Forelimb muscle (tissue), 1 donor: ENCODE measurements around the gene SREK1IP1. TPM values are rescaled to one million over a fixed set of nuclear protein-coding genes. Genes with fewer than 3 reads are reported as not detected.
"Not testable (repeated sequence)": the region's sequence is repeated elsewhere in the genome, so short reads cannot be mapped to it uniquely, and the experiment has no call there.

Experiments used
- DNase-seq: peaks from one replicate; pipeline ENCODE4 v3.0.0-alpha.2; 2013; ENCODE audit warnings: low read depth
- polyA plus RNA-seq: library from polyadenylated mRNA; unstranded; fragments of 120-200 nt; gene quantifications from one replicate; pipeline ENCODE4 v1.2.1, GENCODE V29; 2013; ENCODE audit not compliant: insufficient read length

Gene SREK1IP1
- polyA plus RNA-seq, 1 donor, result 11.8 TPM

DNA sequence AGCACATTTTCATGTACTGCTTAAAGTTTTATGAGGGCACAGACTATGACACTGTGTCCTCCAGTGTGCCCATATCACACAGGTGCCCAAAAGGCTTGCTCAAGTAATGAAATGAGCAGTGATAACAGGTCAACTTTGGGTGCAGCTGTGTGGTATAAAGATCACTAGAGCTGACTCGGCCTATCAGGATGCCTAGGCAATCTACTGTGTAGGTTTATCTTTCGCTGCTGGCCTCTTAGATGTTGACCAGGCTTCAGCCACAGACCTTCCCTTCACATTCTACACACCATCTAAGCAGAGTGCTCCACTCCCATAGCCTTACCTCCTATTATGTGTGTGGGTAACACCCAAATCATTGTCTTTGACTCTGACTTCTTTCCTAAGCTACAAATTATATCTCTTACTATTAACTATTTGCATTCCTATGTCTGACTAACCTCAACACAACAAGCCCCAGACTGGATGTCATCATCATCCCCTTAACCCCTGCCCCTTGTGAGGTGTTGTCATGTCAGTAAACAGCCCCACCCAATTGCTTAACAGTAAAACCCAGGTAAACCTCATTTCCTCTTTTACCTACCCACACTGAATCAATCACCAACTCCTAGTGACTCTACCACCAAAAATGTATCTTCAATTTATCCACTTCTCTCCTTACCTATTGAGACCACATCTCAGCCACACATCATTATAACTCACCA lies 2.5 kb downstream of the SREK1IP1 start:
- no peak for DNase-seq

- DNase-seq, result no peak
These were observed 4.5 kb downstream of the SREK1IP1 start for GRCh38 chr5:64763948-64764503.

DNA sequence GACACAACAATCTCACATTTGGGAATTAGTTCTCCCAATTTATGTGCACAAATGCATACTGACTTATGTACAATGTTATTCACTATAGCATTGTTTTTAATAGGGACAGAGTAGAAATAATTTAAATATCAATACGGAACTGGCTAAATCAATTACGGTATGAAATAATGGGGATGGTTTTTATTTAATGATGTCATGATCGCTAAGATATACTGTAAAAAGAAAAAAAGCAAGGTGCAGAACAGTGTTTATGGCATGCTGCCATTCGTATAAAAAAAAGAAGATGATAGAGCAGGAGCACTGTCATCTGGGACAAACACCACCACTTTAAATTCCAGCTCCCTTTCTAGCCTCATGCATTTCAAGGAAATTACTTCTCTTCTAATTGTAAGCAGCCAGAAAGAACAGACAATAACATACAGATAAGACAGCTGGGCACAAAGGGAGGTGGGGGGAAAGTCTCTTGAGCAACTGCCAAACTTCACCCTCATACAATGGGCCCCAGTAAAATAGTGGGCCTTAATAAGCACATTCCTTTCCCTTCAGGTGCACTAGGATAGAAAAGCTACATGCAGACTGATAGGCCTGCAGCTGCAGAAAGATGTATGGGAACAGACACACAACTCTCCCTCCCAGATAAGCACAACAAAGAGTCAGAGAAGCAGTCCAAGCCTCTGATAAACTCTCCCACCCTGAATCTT lies 8.4 kb downstream of the SREK1IP1 start:
- no peak for DNase-seq

GRCh38 chr5:64758901-64759300 lies 9.6 kb downstream of the SREK1IP1 start:
- no peak for DNase-seq

GRCh38 chr5:64754066-64754465 lies 14.4 kb downstream of the SREK1IP1 start:
- DNase-seq, result no peak

DNA sequence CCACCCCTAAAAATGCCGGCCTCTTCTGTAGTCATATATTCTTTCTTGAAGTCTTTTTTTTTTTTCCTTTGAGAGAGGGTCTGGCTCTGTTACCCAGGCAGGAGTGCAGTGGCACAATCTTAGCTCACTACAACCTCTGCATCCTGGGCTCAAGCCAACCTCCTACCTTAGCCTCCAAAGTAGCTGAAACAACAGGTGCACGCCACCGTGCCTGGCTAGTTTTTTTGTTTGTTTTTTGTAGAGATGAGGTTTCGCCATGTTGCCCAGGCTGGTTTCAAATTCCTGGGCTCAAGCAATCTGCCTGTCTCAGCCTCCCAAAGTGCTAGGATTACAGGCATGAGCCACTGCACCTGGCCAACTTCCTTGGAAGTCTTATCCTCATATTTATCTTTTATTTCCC lies 19.1 kb downstream of the SREK1IP1 start:
- no peak for DNase-seq

- DNase-seq, result no peak
These were observed 22.0 kb downstream of the SREK1IP1 start for GRCh38 chr5:64746446-64746845.

- no peak for DNase-seq
These were observed 23.6 kb downstream of the SREK1IP1 start for GRCh38 chr5:64744914-64745313.

GRCh38 chr5:64742821-64743220 lies 25.7 kb downstream of the SREK1IP1 start:
- no peak for DNase-seq

GRCh38 chr5:64742411-64742810 lies 26.1 kb downstream of the SREK1IP1 start:
- no peak for DNase-seq

- DNase-seq, result no peak
These were observed 41.3 kb downstream of the SREK1IP1 start for GRCh38 chr5:64727150-64727549.

GRCh38 chr5:64722588-64722987 lies 45.9 kb downstream of the SREK1IP1 start:
- no peak for DNase-seq

GRCh38 chr5:64714495-64714894 lies 54.0 kb downstream of the SREK1IP1 start:
- DNase-seq, result not testable (repeated sequence)

GRCh38 chr5:64707191-64707590 lies 61.3 kb downstream of the SREK1IP1 start:
- no peak for DNase-seq

DNA sequence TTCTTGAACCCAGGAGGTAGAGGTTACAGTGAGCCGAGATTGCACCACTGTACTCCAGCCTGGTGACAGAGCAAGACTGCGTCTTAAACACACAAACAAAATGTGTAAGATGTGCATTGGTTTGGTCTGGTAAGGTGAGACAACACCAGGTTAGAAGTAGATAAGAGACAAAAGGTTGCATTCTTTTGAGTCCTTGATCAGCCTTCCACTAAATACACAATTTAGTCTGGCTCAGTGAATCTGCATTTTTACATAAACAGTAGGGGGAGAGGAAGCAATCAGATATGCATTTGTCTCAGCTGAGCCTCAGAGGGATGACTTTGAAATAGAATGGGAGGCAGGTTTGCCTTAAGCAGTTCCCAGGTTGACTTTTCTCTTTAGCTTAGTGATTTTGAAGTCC lies 62.4 kb downstream of the SREK1IP1 start:
- DNase-seq, result not testable (repeated sequence)

- DNase-seq, result no peak
These were observed 67.7 kb downstream of the SREK1IP1 start for GRCh38 chr5:64700765-64701164.

DNA sequence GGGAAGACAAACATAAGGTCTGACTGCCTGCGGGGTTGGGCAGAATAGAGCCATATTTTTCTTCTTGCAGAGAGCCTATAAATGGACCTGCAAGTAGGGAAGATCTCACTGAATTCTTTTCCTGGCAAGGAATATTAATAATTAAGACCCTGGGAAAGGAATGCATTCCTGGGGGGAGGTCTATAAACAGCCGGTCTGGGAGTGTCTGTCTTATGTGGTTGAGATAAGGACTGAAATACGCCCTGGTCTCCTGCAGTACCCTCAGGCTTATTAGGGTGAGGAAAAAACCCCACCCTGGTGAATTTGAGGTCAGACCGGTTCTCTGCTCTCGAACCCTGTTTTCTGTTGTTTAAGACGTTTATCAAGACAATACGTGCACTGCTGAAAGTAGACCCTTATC lies 72.1 kb downstream of the SREK1IP1 start:
- DNase-seq, result not testable (repeated sequence)

DNA sequence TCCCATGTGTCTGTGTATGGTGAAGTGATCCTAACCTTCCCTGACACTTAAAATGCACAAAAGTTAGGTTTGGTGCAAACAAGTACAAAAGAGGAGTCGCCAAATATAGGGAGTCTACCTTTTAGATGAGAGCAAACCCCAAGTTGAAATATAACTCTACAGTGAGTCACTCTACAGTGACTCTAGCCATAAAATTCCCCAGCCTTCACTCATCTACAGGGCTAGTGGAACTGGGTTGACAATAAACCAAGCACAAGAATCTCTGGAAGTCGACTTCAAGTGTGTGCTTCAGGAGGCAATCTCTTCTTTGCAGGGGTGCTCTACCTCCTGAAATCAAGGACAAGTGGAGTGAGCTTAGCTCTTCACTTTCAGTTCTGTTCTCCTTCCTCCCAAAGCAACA lies 74.9 kb downstream of the SREK1IP1 start:
- no peak for DNase-seq

- no peak for DNase-seq
These were observed 77.2 kb downstream of the SREK1IP1 start for GRCh38 chr5:64691291-64691690.

DNA sequence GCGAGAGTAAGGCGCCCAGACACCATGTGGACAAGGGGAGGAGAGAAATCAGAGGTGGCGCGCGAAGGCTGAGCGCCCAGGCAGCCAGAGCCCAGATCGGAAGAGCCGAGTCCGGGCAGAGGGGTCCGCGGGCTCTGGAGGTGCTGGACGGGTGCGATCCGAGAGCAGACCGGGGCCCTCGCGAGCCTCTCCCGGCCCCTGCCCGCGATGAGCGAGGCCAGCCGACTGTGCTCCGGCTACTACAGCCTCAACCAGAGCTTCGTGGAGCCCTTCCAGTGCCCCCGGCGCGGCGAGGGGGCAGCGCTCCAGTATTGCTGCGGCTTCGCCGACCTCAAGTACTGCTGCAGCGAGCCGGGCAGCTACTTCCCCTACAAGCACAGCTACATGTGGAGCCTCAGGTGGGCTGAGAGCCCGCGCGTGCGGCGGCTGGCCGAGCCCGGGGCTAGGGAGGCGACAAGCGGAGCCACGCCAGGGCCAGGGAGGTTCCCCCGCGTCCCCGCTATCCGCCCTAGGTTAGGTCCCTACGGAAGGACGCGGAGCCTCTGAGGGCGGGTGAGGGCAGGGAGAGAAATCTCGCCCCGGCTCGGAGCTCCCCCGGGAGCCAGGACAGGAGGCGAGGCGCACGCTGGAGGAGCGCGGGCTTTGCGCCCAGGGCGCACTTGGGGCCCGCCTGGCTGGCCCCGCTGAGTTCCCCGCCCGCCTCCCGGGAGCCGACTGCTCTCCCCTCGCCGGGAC lies 77.9 kb downstream of the SREK1IP1 start, which contains the start of gene SHISAL2B:
Gene SHISAL2B, plus strand, starts transcription at position 87 of the 735 bp plus-strand sequence. Its CDS starts 121 bp downstream, at position 208.
- no peak for DNase-seq

DNA sequence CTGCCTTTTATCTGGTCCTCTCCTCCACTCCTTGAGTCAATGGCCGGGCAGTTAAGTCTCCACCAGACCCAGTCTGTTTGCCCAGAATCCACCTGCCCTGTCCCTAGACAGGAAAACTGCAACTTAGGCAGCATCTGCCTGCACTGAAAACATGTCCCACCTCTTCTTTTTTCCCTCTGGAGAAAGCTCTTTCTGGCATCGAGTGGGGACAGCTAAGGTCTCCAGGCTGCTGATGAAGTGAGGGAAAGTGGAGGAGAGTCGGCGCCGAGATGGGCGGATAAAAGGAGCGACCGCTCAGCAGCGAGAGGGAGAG lies 78.4 kb downstream of the SREK1IP1 start:
- no peak for DNase-seq

DNA sequence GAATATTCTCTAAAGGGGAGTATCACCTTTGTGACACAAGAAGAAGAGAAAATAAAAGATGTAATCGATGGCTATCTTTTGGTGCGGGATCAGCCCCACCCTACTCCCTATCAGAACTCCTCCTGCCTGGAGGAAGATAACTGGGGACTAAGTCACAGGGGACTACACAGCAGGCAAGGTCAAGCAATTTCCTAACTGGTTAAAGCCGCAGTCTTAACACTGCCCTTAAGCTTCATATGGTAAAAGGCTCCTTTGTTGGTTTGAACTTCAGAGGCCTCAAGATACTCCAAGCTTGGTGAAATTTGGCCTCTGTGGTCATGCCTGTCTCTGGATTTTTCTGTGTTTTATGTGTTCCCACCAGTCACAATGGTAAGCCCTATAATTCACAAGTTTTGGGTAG lies 79.5 kb downstream of the SREK1IP1 start:
- DNase-seq, result no peak
